Astrocyte (in vitro differentiated cells and primary cell): ENCODE measurements around the gene PKDREJ. TPM values are rescaled to one million over a fixed set of nuclear protein-coding genes. Genes with fewer than 3 reads are reported as not detected.

Experiments
- DNase-seq: peaks from one replicate; pipeline ENCODE4 v3.0.0-alpha.2; 2010; ENCODE audit warnings: low read depth
- FAIRE-seq: peaks from 2 replicates; lab custom pipeline; 2011; peaks lifted over from hg19 to GRCh38; lab: Jason Lieb, UNC
- H2AFZ ChIP-seq: 2 replicates; pipeline ENCODE4 v1.6.0; 2012; ENCODE audit warnings: low read depth, low read length, inconsistent platforms
- H3K27ac ChIP-seq: 2 replicates; pipeline ENCODE4 v1.5.1; 2011; ENCODE audit warnings: low read depth, low read length, inconsistent platforms
- H3K27me3 ChIP-seq: 2 replicates; pipeline ENCODE4 v1.6.0; 2011; ENCODE audit warnings: low read length, inconsistent platforms; ENCODE audit not compliant: insufficient read depth
- H3K36me3 ChIP-seq: 2 replicates; pipeline ENCODE4 v1.5.1; 2011; ENCODE audit warnings: low read length, inconsistent platforms; ENCODE audit not compliant: insufficient read depth
- H3K4me1 ChIP-seq: 2 replicates; pipeline ENCODE4 v1.5.1; 2011; ENCODE audit warnings: low read length, inconsistent platforms; ENCODE audit not compliant: insufficient read depth
- H3K4me2 ChIP-seq: 2 replicates; pipeline ENCODE4 v1.6.0; 2012; ENCODE audit warnings: low read length, inconsistent platforms
- H3K4me3 ChIP-seq: 2 replicates; pipeline ENCODE4 v1.5.1; 2011; ENCODE audit warnings: low read depth, mild to moderate bottlenecking, low read length, inconsistent platforms; ENCODE audit not compliant: insufficient read depth
- H3K79me2 ChIP-seq: 2 replicates; pipeline ENCODE4 v1.6.0; 2012; ENCODE audit warnings: mild to moderate bottlenecking, low read length, inconsistent platforms; ENCODE audit not compliant: insufficient read depth
- H3K9ac ChIP-seq: 2 replicates; pipeline ENCODE4 v1.6.0; 2012; ENCODE audit warnings: mild to moderate bottlenecking, low read length, inconsistent platforms
- H3K9me3 ChIP-seq: 2 replicates; pipeline ENCODE4 v1.5.1; 2012; ENCODE audit warnings: low read depth, mild to moderate bottlenecking, low read length, inconsistent platforms; ENCODE audit not compliant: insufficient read depth
- H4K20me1 ChIP-seq: 2 replicates; pipeline ENCODE4 v1.6.0; 2012; ENCODE audit warnings: low read length, inconsistent platforms; ENCODE audit not compliant: insufficient read depth
- H3K27ac Mint-ChIP-seq: one replicate; pipeline ENCODE4 v1.8.0; 2021; ENCODE audit warnings: mild to moderate bottlenecking, mixed read lengths; ENCODE audit not compliant: unreplicated experiment
- H3K27me3 Mint-ChIP-seq: one replicate; pipeline ENCODE4 v1.8.0; 2021; ENCODE audit warnings: low read depth, mixed read lengths; ENCODE audit not compliant: unreplicated experiment
- H3K36me3 Mint-ChIP-seq: one replicate; pipeline ENCODE4 v1.8.0; 2021; ENCODE audit warnings: low read depth, mixed read lengths; ENCODE audit not compliant: unreplicated experiment
- H3K4me1 Mint-ChIP-seq: one replicate; pipeline ENCODE4 v1.8.0; 2021; ENCODE audit warnings: low read depth, mixed read lengths; ENCODE audit not compliant: unreplicated experiment
- H3K4me3 Mint-ChIP-seq: one replicate; pipeline ENCODE4 v1.8.0; 2021; ENCODE audit warnings: mild to moderate bottlenecking, moderate library complexity, mixed read lengths; ENCODE audit not compliant: unreplicated experiment
- H3K9me3 Mint-ChIP-seq: one replicate; pipeline ENCODE4 v1.8.0; 2021; ENCODE audit warnings: mild to moderate bottlenecking, mixed read lengths; ENCODE audit not compliant: unreplicated experiment
- CTCF ChIP-seq: IDR thresholded peaks from 2 replicates; pipeline ENCODE4 v1.5.1; 2011; ENCODE audit warnings: low read depth, mild to moderate bottlenecking, inconsistent platforms, low read length, moderate library complexity; ENCODE audit not compliant: insufficient read depth
- EZH2 ChIP-seq: IDR thresholded peaks from 2 replicates; pipeline ENCODE4 v1.6.1; 2012; ENCODE audit warnings: mild to moderate bottlenecking, low read length, inconsistent platforms; ENCODE audit not compliant: insufficient read depth
- total RNA-seq: library from RNA; stranded (reverse); gene quantifications from 2 replicates; pipeline ENCODE4 v1.2.1, GENCODE V29; 2021

PKDREJ gene
- total RNA-seq, 1 donor from 2014 or later, result not detected

GRCh38 chr22:46230262-46230901 lies 32.8 kb downstream of the PKDREJ start:
- Histone ChIP-seq H2AFZ (no peak overlapping the region), H3K9me3 (no peaks in the 10 kb centered on the region), H3K36me3 (no peaks in the 10 kb centered on the region), H3K27me3 (no peaks in the 10 kb centered on the region), H3K79me2 (no peaks in the 10 kb centered on the region), H3K27ac (no peak overlapping the region), H3K9ac (no peak overlapping the region), H4K20me1 (no peaks in the 10 kb centered on the region), H3K4me2 (no peak overlapping the region), H3K4me1 (peaks cover 6% of the 10 kb centered on the region), H3K4me3 (no peak overlapping the region)
- Mint-ChIP-seq H3K36me3 (peaks cover 3% of the 10 kb centered on the region), H3K9me3 (no peaks in the 10 kb centered on the region), H3K4me1 (no peaks in the 10 kb centered on the region), H3K27ac (no peak overlapping the region), H3K27me3 (no peaks in the 10 kb centered on the region), H3K4me3 (no peak overlapping the region)
- DNase-seq (no peak), FAIRE-seq (no peak)
- TF ChIP-seq EZH2, result no peak
- no peak for TF ChIP-seq CTCF

GRCh38 chr22:46229701-46230100 lies 33.4 kb downstream of the PKDREJ start:
- H3K27me3 ChIP-seq, result no peaks in the 10 kb centered on the region
- Mint-ChIP-seq H3K36me3 (peaks cover 6% of the 10 kb centered on the region), H3K4me3 (no peak overlapping the region), H3K9me3 (no peaks in the 10 kb centered on the region), H3K27me3 (no peaks in the 10 kb centered on the region), H3K27ac (peak overlapping the region; percentile 47), H3K4me1 (no peaks in the 10 kb centered on the region)
- DNase-seq (no peak), FAIRE-seq (no peak)
- no peaks in the 10 kb centered on the region for H3K9me3 ChIP-seq
- no peaks in the 10 kb centered on the region for H3K36me3 ChIP-seq
- H3K4me3 ChIP-seq, result no peak overlapping the region
- H2AFZ ChIP-seq, result no peak overlapping the region
- no peak overlapping the region for H3K9ac ChIP-seq
- H3K79me2 ChIP-seq, result no peaks in the 10 kb centered on the region
- H3K4me2 ChIP-seq, result no peak overlapping the region
- H3K4me1 ChIP-seq, result peaks cover 6% of the 10 kb centered on the region
- no peak overlapping the region for H3K27ac ChIP-seq
- no peak for TF ChIP-seq CTCF
- no peak for TF ChIP-seq EZH2
- no peaks in the 10 kb centered on the region for H4K20me1 ChIP-seq

GRCh38 chr22:46226577-46226976 lies 36.6 kb downstream of the PKDREJ start:
- Histone ChIP-seq H3K27ac (no peak overlapping the region), H3K4me1 (no peaks in the 10 kb centered on the region), H3K79me2 (no peaks in the 10 kb centered on the region), H3K4me2 (no peak overlapping the region), H3K4me3 (no peak overlapping the region), H4K20me1 (no peaks in the 10 kb centered on the region), H2AFZ (no peak overlapping the region), H3K9ac (no peak overlapping the region), H3K27me3 (no peaks in the 10 kb centered on the region), H3K36me3 (no peaks in the 10 kb centered on the region), H3K9me3 (no peaks in the 10 kb centered on the region)
- no peak overlapping the region for H3K4me3 Mint-ChIP-seq
- no peaks in the 10 kb centered on the region for H3K4me1 Mint-ChIP-seq
- no peaks in the 10 kb centered on the region for H3K9me3 Mint-ChIP-seq
- no peaks in the 10 kb centered on the region for H3K27me3 Mint-ChIP-seq
- FAIRE-seq (no peak), DNase-seq (no peak)
- TF ChIP-seq CTCF (no peak), EZH2 (no peak)
- peaks cover 7% of the 10 kb centered on the region for H3K36me3 Mint-ChIP-seq
- H3K27ac Mint-ChIP-seq, result no peak overlapping the region
